GM13976 (cell line): ENCODE measurements around the gene MRPS35.

Experiments used
- DNase-seq: peaks from one replicate; pipeline ENCODE4 v3.0.0; 2012; ENCODE audit warnings: low spot score
- in situ Hi-C: fragments of 300-500 bp; cut with MboI; formaldehyde crosslinking; loops from one replicate; pipeline ENCODE4 v1.12.0; 2022; ENCODE audit warnings: low sequenced_read_pairs, mixed read lengths, inconsistent platforms; ENCODE audit not compliant: unreplicated experiment
- TF ChIP-seq, protein P1 (sequence below): IDR thresholded peaks from 2 replicates; pipeline ENCODE4 v1.5.1; 2012; ENCODE audit warnings: borderline replicate concordance, mild to moderate bottlenecking; ENCODE audit not compliant: insufficient read depth; ENCODE audit errors: extremely low read depth, missing control alignments, control extremely low read depth

The MRPS35 gene

DNA sequence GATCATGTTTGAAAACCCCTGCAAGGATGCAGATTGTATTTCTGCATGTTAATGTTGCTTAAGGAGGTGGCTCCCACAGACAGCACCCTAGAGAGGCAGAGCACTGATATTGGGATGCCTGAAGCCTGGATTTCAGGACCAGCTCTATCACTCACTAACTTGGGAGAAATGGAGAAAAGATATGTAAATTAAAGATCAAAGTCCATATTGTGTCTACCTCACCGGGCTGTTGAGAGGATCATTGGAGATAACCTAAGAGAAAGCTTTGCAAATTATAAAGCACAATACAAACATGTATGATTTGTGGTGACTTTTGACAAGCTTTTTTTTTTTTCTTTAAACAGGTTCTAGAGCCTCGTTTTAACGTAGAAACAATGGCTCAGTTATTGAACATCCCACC is 22.0 kb upstream of the MRPS35 start:
- in situ Hi-C loops = no loop called here
- no peak for DNase-seq

DNA sequence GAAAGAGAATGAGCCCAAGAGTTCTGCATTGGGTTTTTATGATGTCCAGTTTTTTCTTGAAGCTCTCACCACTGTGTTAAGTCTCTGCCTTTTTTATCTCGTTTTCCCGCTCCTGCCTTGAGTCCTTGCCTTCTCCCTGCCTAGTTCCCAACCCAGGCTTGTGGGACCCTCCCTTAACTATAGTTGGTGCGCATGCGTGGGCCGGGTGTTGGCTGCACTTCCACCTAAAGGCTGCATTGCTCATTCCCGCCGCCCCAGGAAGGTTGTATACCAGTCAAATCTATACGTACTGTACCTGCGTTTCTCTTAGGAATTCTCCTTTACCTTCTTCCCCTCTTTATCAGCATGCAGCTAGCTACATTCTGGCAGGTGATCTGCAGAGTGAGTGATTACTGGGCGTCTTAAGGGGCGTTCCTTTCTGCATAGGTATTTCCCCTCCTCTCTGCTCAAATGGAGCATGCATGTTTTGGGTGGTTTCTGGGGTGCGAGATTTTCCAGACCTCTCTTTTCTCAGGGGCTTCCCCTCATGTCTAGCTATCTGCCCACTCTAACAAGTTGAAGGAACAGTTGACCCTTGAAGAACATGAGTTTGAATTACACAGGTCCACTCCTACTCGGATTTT is 21.0 kb upstream of the MRPS35 start:
- TF ChIP-seq, protein P1, sequence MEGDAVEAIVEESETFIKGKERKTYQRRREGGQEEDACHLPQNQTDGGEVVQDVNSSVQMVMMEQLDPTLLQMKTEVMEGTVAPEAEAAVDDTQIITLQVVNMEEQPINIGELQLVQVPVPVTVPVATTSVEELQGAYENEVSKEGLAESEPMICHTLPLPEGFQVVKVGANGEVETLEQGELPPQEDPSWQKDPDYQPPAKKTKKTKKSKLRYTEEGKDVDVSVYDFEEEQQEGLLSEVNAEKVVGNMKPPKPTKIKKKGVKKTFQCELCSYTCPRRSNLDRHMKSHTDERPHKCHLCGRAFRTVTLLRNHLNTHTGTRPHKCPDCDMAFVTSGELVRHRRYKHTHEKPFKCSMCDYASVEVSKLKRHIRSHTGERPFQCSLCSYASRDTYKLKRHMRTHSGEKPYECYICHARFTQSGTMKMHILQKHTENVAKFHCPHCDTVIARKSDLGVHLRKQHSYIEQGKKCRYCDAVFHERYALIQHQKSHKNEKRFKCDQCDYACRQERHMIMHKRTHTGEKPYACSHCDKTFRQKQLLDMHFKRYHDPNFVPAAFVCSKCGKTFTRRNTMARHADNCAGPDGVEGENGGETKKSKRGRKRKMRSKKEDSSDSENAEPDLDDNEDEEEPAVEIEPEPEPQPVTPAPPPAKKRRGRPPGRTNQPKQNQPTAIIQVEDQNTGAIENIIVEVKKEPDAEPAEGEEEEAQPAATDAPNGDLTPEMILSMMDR = no peak
- DNase-seq = peak; percentile 10
- in situ Hi-C loops = no loop called here

More for the DNA sequence above, 22.0 kb upstream of the MRPS35 start:
- TF ChIP-seq, protein P1 = no peak

DNA sequence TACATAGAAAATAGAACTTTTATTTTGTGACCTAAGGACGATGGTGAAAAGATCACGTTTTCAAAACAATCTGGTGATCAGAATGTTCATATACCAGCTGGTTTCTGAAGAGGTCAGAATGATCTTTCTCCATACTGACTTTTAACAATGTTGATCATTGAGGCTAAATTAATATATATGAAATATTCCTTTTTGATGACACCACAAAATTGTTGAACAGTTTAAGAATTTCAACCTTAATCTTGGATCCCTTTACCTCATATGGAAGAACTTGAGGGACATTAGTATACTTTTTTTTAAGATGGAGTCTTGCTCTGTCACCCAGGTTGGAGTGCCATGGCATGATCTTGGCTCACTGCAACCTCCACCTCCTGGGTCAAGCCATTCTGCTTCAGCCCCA is 17.2 kb upstream of the MRPS35 start:
- in situ Hi-C loops = no loop called here
- no peak for DNase-seq
- TF ChIP-seq, protein P1 = no peak

DNA sequence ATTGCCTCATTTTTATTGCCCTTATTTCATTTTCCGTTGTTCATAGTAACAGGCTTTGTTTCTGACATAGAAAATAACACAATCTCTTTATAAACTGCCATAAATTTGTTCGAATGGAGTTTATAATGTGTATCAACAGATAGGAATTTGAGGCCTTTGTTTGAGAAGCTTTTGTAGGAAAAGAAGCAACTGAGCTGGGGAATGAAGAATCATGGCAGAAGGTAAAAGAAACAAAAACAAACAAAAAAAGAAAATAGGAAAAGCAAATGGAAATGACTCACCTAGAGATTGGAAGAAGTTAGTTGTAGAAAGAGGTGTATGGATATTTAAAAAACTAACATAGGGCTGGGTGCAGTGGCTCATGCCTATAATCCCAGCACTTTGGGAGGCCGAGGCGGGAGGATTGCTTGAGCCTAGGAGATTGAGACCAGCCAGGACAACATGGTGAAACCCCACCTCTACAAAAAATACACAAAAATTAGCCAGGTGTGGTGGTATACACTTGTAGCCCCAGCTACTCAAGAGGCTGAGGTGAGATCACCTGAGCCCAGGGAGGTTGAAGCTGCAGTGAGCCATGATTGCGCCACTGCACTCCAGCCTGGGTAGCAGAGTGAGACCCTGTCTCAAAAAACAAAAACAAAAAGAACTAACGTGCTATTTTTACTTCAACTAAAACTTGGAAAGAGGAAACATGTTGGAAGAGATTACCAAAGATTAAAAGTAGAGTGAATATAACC is 14.9 kb upstream of the MRPS35 start:
- in situ Hi-C loops = no loop called here
- no peak for DNase-seq
- TF ChIP-seq, protein P1 = no peak

DNA sequence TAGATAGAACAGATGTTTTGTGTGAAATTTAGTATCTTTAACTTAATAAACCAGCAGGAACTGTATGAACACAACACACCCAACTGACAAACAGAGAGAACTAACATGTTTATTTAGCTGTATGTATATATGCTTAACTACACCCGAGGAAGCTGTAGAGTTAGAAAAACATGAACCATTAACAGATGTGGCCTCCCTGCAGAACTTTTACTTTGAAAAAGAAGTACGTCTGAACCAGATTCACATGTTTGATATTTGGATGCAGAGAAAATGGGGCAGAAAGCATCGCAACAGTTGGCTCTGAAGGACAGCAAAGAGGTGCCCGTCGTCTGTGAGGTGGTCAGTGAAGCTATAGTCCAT is 14.4 kb upstream of the MRPS35 start, which contains the start of gene REP15:
Gene REP15 (plus strand): TSS at position 155 of the 360 bp plus-strand sequence. CDS start 116 bp downstream, at position 271.
- in situ Hi-C loops = no loop called here
- DNase-seq = no peak
- TF ChIP-seq, protein P1 = no peak

DNA sequence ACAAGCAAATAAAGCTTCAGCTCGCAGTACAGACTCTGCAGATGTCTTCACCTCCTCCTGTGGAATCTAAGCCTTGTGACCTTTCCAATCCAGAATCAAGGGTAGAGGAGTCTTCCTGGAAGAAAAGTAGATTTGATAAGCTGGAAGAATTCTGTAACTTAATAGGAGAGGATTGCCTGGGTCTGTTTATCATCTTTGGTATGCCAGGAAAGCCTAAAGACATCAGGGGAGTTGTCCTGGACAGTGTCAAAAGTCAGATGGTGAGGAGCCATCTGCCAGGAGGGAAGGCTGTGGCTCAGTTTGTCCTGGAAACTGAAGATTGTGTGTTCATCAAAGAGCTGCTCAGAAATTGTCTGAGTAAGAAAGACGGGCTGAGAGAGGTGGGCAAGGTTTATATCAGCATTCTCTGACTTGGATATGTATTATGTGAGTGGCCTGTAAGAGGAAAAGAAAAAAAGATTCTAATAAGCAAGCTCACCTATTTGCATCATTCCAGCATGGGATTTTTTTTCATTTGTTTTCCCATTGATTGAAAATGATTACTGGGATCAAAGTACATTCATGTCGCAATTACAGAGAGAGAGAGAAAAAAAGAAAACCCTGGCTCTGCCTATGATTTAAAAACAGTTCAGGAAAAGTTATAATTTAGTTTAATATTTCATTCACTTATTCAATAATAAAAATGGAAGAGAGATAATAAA is 13.6 kb upstream of the MRPS35 start:
- no peak for DNase-seq
- TF ChIP-seq, protein P1 = no peak
- in situ Hi-C loops = no loop called here
